Progenitor cell of endocrine pancreas (in vitro differentiated cells): ENCODE data around the gene TMA7. TPM values are rescaled to one million over a fixed set of nuclear protein-coding genes. Genes with fewer than 3 reads are reported as not detected.
A peak's percentile ranks its signal among the peaks of the same experiment; 100 is the strongest.

Experiments
- DNase-seq: peaks from one replicate; pipeline ENCODE4 v3.0.0; 2021; ENCODE audit warnings: low spot score; ENCODE audit not compliant: unreplicated experiment
- H3K27ac Mint-ChIP-seq: 2 replicates; pipeline ENCODE4 v1.8.0; 2021; ENCODE audit warnings: mild to moderate bottlenecking, moderate library complexity, mixed read lengths
- H3K27me3 Mint-ChIP-seq: 2 replicates; pipeline ENCODE4 v1.8.0; 2021; ENCODE audit warnings: mixed read lengths
- H3K36me3 Mint-ChIP-seq: 2 replicates; pipeline ENCODE4 v1.8.0; 2022; ENCODE audit warnings: mixed read lengths; ENCODE audit not compliant: insufficient read depth
- H3K4me1 Mint-ChIP-seq: 2 replicates; pipeline ENCODE4 v1.8.0; 2021; ENCODE audit warnings: low read depth, mixed read lengths
- H3K4me3 Mint-ChIP-seq: 2 replicates; pipeline ENCODE4 v1.8.0; 2021; ENCODE audit warnings: low read depth, mild to moderate bottlenecking, moderate library complexity, mixed read lengths
- H3K9me3 Mint-ChIP-seq: 2 replicates; pipeline ENCODE4 v1.8.0; 2021; ENCODE audit warnings: low read depth, mixed read lengths
- CTCF ChIP-seq: fragments of 200-600 bp; sonication (generic); IDR thresholded peaks from one replicate; pipeline ENCODE4 v1.5.0; 2021; ENCODE audit warnings: antibody characterized with exemption, mild to moderate bottlenecking; ENCODE audit not compliant: unreplicated experiment
- total RNA-seq: library from RNA; stranded (reverse); gene quantifications from 2 replicates; pipeline ENCODE4 v1.2.1, GENCODE V29; 2021

TMA7 gene
- total RNA-seq, 1 donor from 2014 or later, result 253 TPM

- Mint-ChIP-seq H3K4me3 (peak overlapping the region; percentile 88), H3K4me1 (peaks cover 58% of the 10 kb centered on the region), H3K9me3 (no peaks in the 10 kb centered on the region), H3K36me3 (peaks cover 10% of the 10 kb centered on the region), H3K27ac (peak overlapping the region; percentile 97), H3K27me3 (no peaks in the 10 kb centered on the region)
- DNase-seq, result no peak
- TF ChIP-seq CTCF, result no peak
These were observed 11.9 kb upstream of the TMA7 start for GRCh38 chr3:48428088-48428571.

DNA sequence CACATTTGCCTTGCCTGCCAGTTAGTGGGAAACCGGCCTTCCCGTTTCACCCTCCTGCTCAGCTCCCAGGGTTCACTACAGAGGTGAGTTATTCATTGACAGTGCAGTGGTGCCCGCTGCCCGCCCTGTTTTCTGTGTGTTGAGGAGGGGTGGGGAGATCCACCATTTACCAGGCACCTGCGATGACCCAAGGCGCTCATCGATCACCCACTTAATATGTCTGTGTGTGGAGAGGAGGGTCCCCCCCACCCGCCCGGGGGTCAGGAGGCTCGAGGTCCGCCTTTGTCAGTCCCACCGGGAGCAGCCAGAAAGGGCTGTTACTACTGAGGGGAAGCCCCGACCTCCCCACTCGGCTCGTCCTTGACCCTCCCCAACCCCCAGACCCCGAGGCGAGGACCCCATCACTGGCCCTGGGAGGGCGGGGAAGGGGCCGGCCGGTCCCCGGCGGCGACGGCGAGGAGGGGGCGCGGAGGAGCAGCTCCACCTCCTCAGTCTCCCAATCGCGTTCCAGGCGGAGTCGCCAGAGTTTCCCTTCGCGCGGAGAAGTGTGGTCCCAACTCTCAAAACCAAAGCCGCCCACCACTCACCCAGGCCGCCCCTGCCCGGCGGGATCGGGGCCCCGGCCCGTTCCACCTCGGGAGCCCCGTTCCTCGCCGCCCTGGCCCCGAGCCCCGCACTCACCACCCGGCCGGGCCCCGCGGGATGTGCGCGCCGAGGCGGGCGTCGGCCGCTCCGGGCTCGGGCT lies 11.3 kb upstream of the TMA7 start:
- H3K27ac Mint-ChIP-seq, result peak overlapping the region; percentile 97

GRCh38 chr3:48429317-48429959 lies 10.6 kb upstream of the TMA7 start:
- Mint-ChIP-seq H3K4me3 (peak overlapping the region; percentile 90), H3K36me3 (peaks cover 10% of the 10 kb centered on the region), H3K27me3 (no peaks in the 10 kb centered on the region), H3K4me1 (peaks cover 57% of the 10 kb centered on the region), H3K9me3 (no peaks in the 10 kb centered on the region), H3K27ac (peak overlapping the region; percentile 98)
- DNase-seq, result peak; percentile 78
- TF ChIP-seq CTCF, result no peak

More for the DNA sequence above, 11.3 kb upstream of the TMA7 start:
- Mint-ChIP-seq H3K27me3 (no peaks in the 10 kb centered on the region), H3K4me3 (peak overlapping the region; percentile 88), H3K4me1 (peaks cover 58% of the 10 kb centered on the region), H3K9me3 (no peaks in the 10 kb centered on the region), H3K36me3 (peaks cover 10% of the 10 kb centered on the region)
- no peak for TF ChIP-seq CTCF
- peak; percentile 62 for DNase-seq

DNA sequence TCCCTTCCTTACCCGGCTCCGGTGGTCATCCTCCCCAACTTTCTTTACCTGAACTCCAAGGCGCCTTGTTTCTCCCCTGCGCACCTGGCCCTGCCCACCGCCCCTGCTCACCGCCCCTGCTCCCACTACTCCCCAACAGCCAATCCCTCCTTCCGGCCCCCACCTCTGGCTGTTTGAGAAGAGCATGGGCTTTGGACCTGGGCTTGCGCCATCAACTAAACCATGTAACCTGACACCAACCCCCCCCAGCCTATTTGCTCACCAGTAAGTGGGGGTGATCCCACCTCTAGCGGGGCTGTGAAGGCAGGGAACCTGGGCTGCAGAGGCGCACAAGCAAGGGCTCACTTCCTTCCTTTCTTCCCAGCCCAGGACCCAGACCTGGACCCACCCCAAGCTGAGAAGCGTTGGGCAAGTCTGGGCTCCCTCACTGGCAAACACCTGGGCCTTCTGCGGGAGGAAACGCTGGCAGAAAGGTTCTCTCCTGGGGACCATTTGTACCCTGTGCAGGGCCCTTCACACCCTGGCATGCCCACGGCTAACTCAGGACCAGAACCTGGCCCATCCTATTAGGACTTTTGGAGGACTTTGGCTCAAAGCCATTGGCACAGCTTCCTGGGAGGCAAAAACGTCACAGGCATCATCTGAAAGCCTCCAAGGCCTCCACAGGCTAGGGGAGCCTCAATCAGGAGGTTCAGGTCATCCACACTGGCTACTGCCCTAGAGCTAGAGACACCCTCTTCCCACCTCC lies 9.9 kb upstream of the TMA7 start, which contains the start of gene PLXNB1:
Gene PLXNB1 (minus strand): TSS at position 127 of the 748 bp plus-strand sequence. CDS start 5,475 bp downstream, outside the sequence.
- peak; percentile 69 for DNase-seq
- Mint-ChIP-seq H3K27ac (peak within 1 kb of the TSS; percentile 98), H3K36me3 (peaks cover 8% of the 10 kb centered on the region), H3K4me3 (peak within 1 kb of the TSS; percentile 90), H3K4me1 (peaks cover 50% of the 10 kb centered on the region), H3K9me3 (no peaks in the 10 kb centered on the region), H3K27me3 (no peaks in the 10 kb centered on the region)
- no peak for TF ChIP-seq CTCF

DNA sequence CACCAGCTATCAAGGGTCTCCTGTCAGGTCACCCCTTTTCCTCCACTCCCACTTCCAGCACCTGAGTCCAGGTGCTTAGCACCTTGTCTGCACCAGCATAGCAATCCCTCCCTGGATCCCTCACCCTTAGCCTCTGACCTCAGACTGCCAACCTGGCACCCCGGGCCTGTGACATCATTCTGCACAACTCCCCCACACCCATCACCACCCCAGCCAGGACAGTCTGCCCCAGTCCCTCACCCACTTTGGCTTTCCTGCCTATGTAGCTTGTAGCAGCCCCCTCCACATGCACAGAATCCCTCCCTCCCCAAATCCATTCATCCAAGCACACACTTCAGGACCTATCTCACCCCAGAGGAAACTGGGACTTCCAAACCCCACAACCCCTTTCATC lies 9.4 kb upstream of the TMA7 start:
- peak overlapping the region; percentile 90 for H3K4me3 Mint-ChIP-seq
- H3K27ac Mint-ChIP-seq, result peak overlapping the region; percentile 98
- H3K9me3 Mint-ChIP-seq, result no peaks in the 10 kb centered on the region
- DNase-seq, result no peak
- peaks cover 7% of the 10 kb centered on the region for H3K36me3 Mint-ChIP-seq
- H3K4me1 Mint-ChIP-seq, result peaks cover 46% of the 10 kb centered on the region
- no peak for TF ChIP-seq CTCF
- no peaks in the 10 kb centered on the region for H3K27me3 Mint-ChIP-seq
